KMS-11 (cell line): ENCODE measurements around the gene PAM.

Source experiments
- H2AFZ ChIP-seq: fragments of 200-600 bp; sonication (generic); 2 replicates; pipeline ENCODE4 v1.6.1; 2016; ENCODE audit warnings: antibody characterized with exemption, mixed run types, low read depth
- H3K27ac ChIP-seq: fragments of 200-600 bp; sonication (generic); 2 replicates; pipeline ENCODE4 v1.6.1; 2016; ENCODE audit warnings: mild to moderate bottlenecking, mixed run types
- H3K27me3 ChIP-seq: fragments of 200-600 bp; sonication (generic); 2 replicates; pipeline ENCODE4 v1.6.1; 2017; ENCODE audit warnings: mild to moderate bottlenecking, low read depth, mixed run types, moderate library complexity; ENCODE audit not compliant: insufficient read depth
- H3K36me3 ChIP-seq: fragments of 200-600 bp; sonication (generic); 2 replicates; pipeline ENCODE4 v1.6.1; 2017; ENCODE audit warnings: mild to moderate bottlenecking, mixed run types; ENCODE audit not compliant: insufficient read depth
- H3K4me1 ChIP-seq: fragments of 200-600 bp; sonication (generic); 2 replicates; pipeline ENCODE4 v1.6.1; 2016; ENCODE audit warnings: mild to moderate bottlenecking, low read depth, mixed run types; ENCODE audit not compliant: poor library complexity, severe bottlenecking
- H3K4me2 ChIP-seq: fragments of 200-600 bp; sonication (generic); 2 replicates; pipeline ENCODE4 v1.7.0; 2016; ENCODE audit warnings: mild to moderate bottlenecking, mixed run types
- H3K4me3 ChIP-seq: fragments of 200-600 bp; sonication (generic); IDR thresholded peaks from 2 replicates; pipeline ENCODE4 v1.6.1; 2017; ENCODE audit warnings: low read depth, low read length, mixed read lengths; ENCODE audit not compliant: insufficient read depth
- H3K79me2 ChIP-seq: fragments of 200-600 bp; sonication (generic); 2 replicates; pipeline ENCODE4 v1.6.1; 2016; ENCODE audit warnings: low read depth, mixed run types; ENCODE audit not compliant: insufficient read depth
- H3K9ac ChIP-seq: fragments of 200-600 bp; sonication (generic); 2 replicates; pipeline ENCODE4 v1.6.1; 2016; ENCODE audit warnings: mild to moderate bottlenecking, mixed run types
- H4K20me1 ChIP-seq: fragments of 200-600 bp; sonication (generic); 2 replicates; pipeline ENCODE4 v1.6.1; 2016; ENCODE audit warnings: mild to moderate bottlenecking, mixed run types; ENCODE audit not compliant: insufficient read depth
- CTCF ChIP-seq: fragments of 200-600 bp; sonication (generic); conservative IDR thresholded peaks from 2 replicates; pipeline ENCODE4 v1.6.1; 2017; ENCODE audit warnings: low read depth, mild to moderate bottlenecking, antibody characterized with exemption, low read length, moderate library complexity, mixed read lengths

Gene PAM

GRCh38 chr5:102961671-102962070 is 206.6 kb downstream of the PAM start:
- Histone ChIP-seq H3K27me3 (no peaks in the 10 kb centered on the region), H3K79me2 (no peaks in the 10 kb centered on the region), H3K27ac (no peak overlapping the region), H4K20me1 (no peaks in the 10 kb centered on the region), H3K4me3 (no peak overlapping the region), H3K4me1 (no peaks in the 10 kb centered on the region), H3K9ac (no peak overlapping the region), H3K36me3 (no peaks in the 10 kb centered on the region; the same call in 1 of the 2 replicates), H3K4me2 (no peak overlapping the region), H2AFZ (no peak overlapping the region)
- TF ChIP-seq CTCF = no peak

GRCh38 chr5:102965653-102966052 is 210.5 kb downstream of the PAM start:
- Histone ChIP-seq H2AFZ (no peak overlapping the region), H3K27ac (no peak overlapping the region), H3K4me2 (no peak overlapping the region), H3K4me3 (no peak overlapping the region), H3K9ac (no peak overlapping the region), H3K4me1 (no peaks in the 10 kb centered on the region), H4K20me1 (no peaks in the 10 kb centered on the region), H3K27me3 (no peaks in the 10 kb centered on the region), H3K79me2 (no peaks in the 10 kb centered on the region), H3K36me3 (no peaks in the 10 kb centered on the region; the same call in 1 of the 2 replicates)
- no peak for TF ChIP-seq CTCF

GRCh38 chr5:102969641-102970040 is 214.5 kb downstream of the PAM start:
- Histone ChIP-seq H3K27me3 (no peaks in the 10 kb centered on the region), H3K4me1 (no peaks in the 10 kb centered on the region), H3K4me3 (no peak overlapping the region), H3K4me2 (no peak overlapping the region), H3K27ac (no peak overlapping the region), H3K36me3 (no peaks in the 10 kb centered on the region), H2AFZ (no peak overlapping the region), H3K9ac (no peak overlapping the region), H3K79me2 (no peaks in the 10 kb centered on the region), H4K20me1 (no peaks in the 10 kb centered on the region)
- no peak for TF ChIP-seq CTCF

- no peaks in the 10 kb centered on the region for H3K36me3 ChIP-seq
Observed at GRCh38 chr5:102971676-102972293, 216.7 kb downstream of the PAM start.

More at GRCh38 chr5:102971676-102972293, 216.7 kb downstream of the PAM start:
- Histone ChIP-seq H3K27ac (no peak overlapping the region), H3K9ac (no peak overlapping the region), H3K27me3 (no peaks in the 10 kb centered on the region), H4K20me1 (no peaks in the 10 kb centered on the region), H3K4me2 (no peak overlapping the region), H3K4me1 (no peaks in the 10 kb centered on the region), H2AFZ (no peak overlapping the region), H3K79me2 (no peaks in the 10 kb centered on the region), H3K4me3 (no peak overlapping the region)
- peak; percentile 38 for TF ChIP-seq CTCF
